OCI-LY1 (cell line): Measurements from ENCODE around the gene DDX1.

Experiments used
- H2AFZ ChIP-seq: fragments of 200-600 bp; sonication (generic), shearing (Covaris generic); 2 replicates; pipeline ENCODE4 v1.6.0; 2014; ENCODE audit warnings: antibody characterized with exemption, mild to moderate bottlenecking, low read length
- H3F3A ChIP-seq: fragments of 200-600 bp; sonication (generic), shearing (Covaris generic); 2 replicates; pipeline ENCODE4 v1.6.0; 2014; ENCODE audit warnings: mild to moderate bottlenecking, antibody characterized with exemption, low read length, moderate library complexity; ENCODE audit not compliant: insufficient read depth
- H3K27ac ChIP-seq: fragments of 200-600 bp; sonication (generic); 2 replicates; pipeline ENCODE4 v1.5.1; 2014; ENCODE audit warnings: low read length, mixed run types, mild to moderate bottlenecking, low read depth; ENCODE audit not compliant: poor library complexity, severe bottlenecking
- H3K27me3 ChIP-seq: fragments of 200-600 bp; sonication (generic); 2 replicates; pipeline ENCODE4 v1.6.0; 2014; ENCODE audit warnings: antibody characterized with exemption, mild to moderate bottlenecking, low read length, moderate library complexity; ENCODE audit not compliant: insufficient read depth
- H3K36me3 ChIP-seq: fragments of 200-600 bp; sonication (generic); 2 replicates; pipeline ENCODE4 v1.6.1; 2014; ENCODE audit warnings: mild to moderate bottlenecking, antibody characterized with exemption, low read length, moderate library complexity, mixed read lengths; ENCODE audit not compliant: insufficient read depth
- H3K4me1 ChIP-seq: fragments of 200-600 bp; sonication (generic); 2 replicates; pipeline ENCODE4 v1.5.1; 2014; ENCODE audit warnings: mild to moderate bottlenecking, low read length, moderate library complexity; ENCODE audit not compliant: insufficient read depth, severe bottlenecking
- H3K4me2 ChIP-seq: fragments of 200-600 bp; sonication (generic), shearing (Covaris generic); 2 replicates; pipeline ENCODE4 v1.6.1; 2014; ENCODE audit warnings: low read length
- H3K4me3 ChIP-seq: fragments of 200-600 bp; sonication (generic); 2 replicates; pipeline ENCODE4 v1.5.1; 2014; ENCODE audit warnings: low read length, low read depth, mild to moderate bottlenecking, mixed read lengths; ENCODE audit not compliant: poor library complexity, severe bottlenecking
- H3K79me2 ChIP-seq: fragments of 200-600 bp; shearing (Covaris generic); 2 replicates; pipeline ENCODE4 v1.6.1; 2016; ENCODE audit warnings: mixed run types, low read length, mixed read lengths; ENCODE audit not compliant: insufficient read depth
- H3K9ac ChIP-seq: fragments of 200-600 bp; sonication (generic), shearing (Covaris generic); 2 replicates; pipeline ENCODE4 v1.6.1; 2014; ENCODE audit warnings: mild to moderate bottlenecking, low read length, mixed read lengths
- H3K9me2 ChIP-seq: fragments of 200-600 bp; sonication (generic), shearing (Covaris generic); 2 replicates; pipeline ENCODE4 v1.6.1; 2014; ENCODE audit warnings: low read depth, mild to moderate bottlenecking, low read length, mixed read lengths
- H3K9me3 ChIP-seq: fragments of 200-600 bp; shearing (Covaris generic); 2 replicates; pipeline ENCODE4 v1.6.1; 2014; ENCODE audit warnings: low read length, mixed read lengths
- H4K20me1 ChIP-seq: fragments of 200-600 bp; sonication (generic), shearing (Covaris generic); 2 replicates; pipeline ENCODE4 v1.6.0; 2016; ENCODE audit warnings: mild to moderate bottlenecking, low read length; ENCODE audit not compliant: insufficient read depth
- CTCF ChIP-seq: fragments of 200-600 bp; sonication (generic), shearing (Covaris generic); IDR thresholded peaks from 2 replicates; pipeline ENCODE4 v1.5.1; 2017; ENCODE audit warnings: mild to moderate bottlenecking, antibody characterized with exemption, low read length, moderate library complexity, mixed read lengths
- EZH2 ChIP-seq: fragments of 200-600 bp; sonication (generic), shearing (Covaris generic); IDR thresholded peaks from 2 replicates; pipeline ENCODE4 v1.8.0; 2017; ENCODE audit warnings: borderline replicate concordance, mixed run types, mild to moderate bottlenecking, antibody characterized with exemption, low read length, moderate library complexity, mixed read lengths

The DDX1 gene

GRCh38 chr2:15668611-15669305 lies 77.1 kb downstream of the DDX1 start:
- no peaks in the 10 kb centered on the region for H3K9me2 ChIP-seq
- H3K36me3 ChIP-seq: no peaks in the 10 kb centered on the region
- no peaks in the 10 kb centered on the region for H3K9me3 ChIP-seq
- no peak overlapping the region for H3K4me2 ChIP-seq
- no peaks in the 10 kb centered on the region for H3K79me2 ChIP-seq
- peaks cover 11% of the 10 kb centered on the region; the same call in 1 of the 2 replicates for H3K27me3 ChIP-seq
- no peaks in the 10 kb centered on the region for H3K4me1 ChIP-seq
- no peaks in the 10 kb centered on the region for H4K20me1 ChIP-seq
- no peak overlapping the region for H3K9ac ChIP-seq
- no peaks in the 10 kb centered on the region for H3F3A ChIP-seq
- no peak overlapping the region for H3K27ac ChIP-seq
- no peak overlapping the region for H2AFZ ChIP-seq
- TF ChIP-seq CTCF (no peak), EZH2 (no peak)
- H3K4me3 ChIP-seq: no peak overlapping the region

GRCh38 chr2:15669375-15669910 lies 77.8 kb downstream of the DDX1 start:
- no peak overlapping the region for H3K27ac ChIP-seq
- no peak overlapping the region for H2AFZ ChIP-seq
- TF ChIP-seq CTCF (no peak), EZH2 (no peak)
- H3K79me2 ChIP-seq: no peaks in the 10 kb centered on the region
- H3K4me2 ChIP-seq: no peak overlapping the region
- no peak overlapping the region for H3K9ac ChIP-seq
- no peaks in the 10 kb centered on the region for H3K4me1 ChIP-seq
- H3K9me3 ChIP-seq: no peaks in the 10 kb centered on the region
- H3F3A ChIP-seq: no peaks in the 10 kb centered on the region
- H3K27me3 ChIP-seq: peaks cover 7% of the 10 kb centered on the region; the same call in 1 of the 2 replicates
- no peak overlapping the region for H3K4me3 ChIP-seq
- H3K36me3 ChIP-seq: no peaks in the 10 kb centered on the region
- no peaks in the 10 kb centered on the region for H4K20me1 ChIP-seq
- H3K9me2 ChIP-seq: no peaks in the 10 kb centered on the region

- TF ChIP-seq CTCF (no peak), EZH2 (no peak)
- Histone ChIP-seq H3K4me2 (no peak overlapping the region), H3F3A (no peaks in the 10 kb centered on the region), H2AFZ (no peak overlapping the region), H3K9me3 (no peaks in the 10 kb centered on the region), H3K9ac (no peak overlapping the region), H3K27ac (no peak overlapping the region), H3K4me1 (no peaks in the 10 kb centered on the region), H4K20me1 (no peaks in the 10 kb centered on the region), H3K27me3 (peaks cover 7% of the 10 kb centered on the region; the same call in 1 of the 2 replicates), H3K4me3 (no peak overlapping the region), H3K36me3 (no peaks in the 10 kb centered on the region), H3K79me2 (no peaks in the 10 kb centered on the region), H3K9me2 (no peaks in the 10 kb centered on the region)
These were observed 78.8 kb downstream of the DDX1 start for GRCh38 chr2:15670469-15670868.
